Keratinocyte (primary cell): ENCODE measurements around the gene OR10AG1. TPM values are rescaled to one million over a fixed set of nuclear protein-coding genes. Genes with fewer than 3 reads are reported as not detected.

Source experiments
- DNase-seq: peaks from one replicate; pipeline ENCODE4 v3.0.0-alpha.2; 2011; ENCODE audit warnings: low read depth, missing footprints, low spot score
- FAIRE-seq: peaks from 2 replicates; lab custom pipeline; 2011; peaks lifted over from hg19 to GRCh38; lab: Jason Lieb, UNC
- H2AFZ ChIP-seq: 2 replicates; pipeline ENCODE4 v1.6.0; 2012; ENCODE audit warnings: low read length, control low read depth, inconsistent platforms; ENCODE audit not compliant: control insufficient read depth
- H3K27ac ChIP-seq: 2 replicates; pipeline ENCODE4 v1.5.1; 2011; ENCODE audit warnings: low read length; ENCODE audit not compliant: control insufficient read depth, insufficient read depth
- H3K27me3 ChIP-seq: 3 replicates; pipeline ENCODE4 v1.6.0; 2011; ENCODE audit warnings: low read length; ENCODE audit not compliant: control insufficient read depth, insufficient read depth; ENCODE audit errors: extremely low read depth
- H3K36me3 ChIP-seq, 2 experiments: 2 replicates in 1 of 2; 3 replicates in 1 of 2; pipeline ENCODE4 v1.5.1; 2011; ENCODE audit warnings: low read length in 2 of 2, mild to moderate bottlenecking in 1 of 2; ENCODE audit not compliant: control insufficient read depth in 2 of 2, insufficient read depth in 2 of 2; ENCODE audit errors: extremely low read depth in 1 of 2
- H3K4me1 ChIP-seq: 3 replicates; pipeline ENCODE4 v1.5.1; 2011; ENCODE audit warnings: low read length; ENCODE audit not compliant: control insufficient read depth, insufficient read depth; ENCODE audit errors: extremely low read depth
- H3K4me2 ChIP-seq: 3 replicates; pipeline ENCODE4 v1.6.0; 2011; ENCODE audit warnings: low read depth, low read length; ENCODE audit not compliant: control insufficient read depth, insufficient read depth; ENCODE audit errors: extremely low read depth
- H3K4me3 ChIP-seq, 3 experiments: fragments of 200-600 bp in 1 of 3; sonication (generic) in 1 of 3; 2 replicates in 2 of 3; 3 replicates in 1 of 3; pipeline ENCODE4 v1.5.1; 2011 to 2016; ENCODE audit warnings: low read length in 3 of 3, mild to moderate bottlenecking in 3 of 3, control low read depth in 2 of 3, inconsistent platforms in 1 of 3, low read depth in 1 of 3, mixed read lengths in 1 of 3, mixed run types in 1 of 3, moderate library complexity in 1 of 3; ENCODE audit not compliant: control insufficient read depth in 2 of 3, insufficient read depth in 2 of 3; ENCODE audit errors: extremely low read depth in 1 of 3
- H3K79me2 ChIP-seq: 2 replicates; pipeline ENCODE4 v1.6.0; 2012; ENCODE audit warnings: low read length; ENCODE audit not compliant: control insufficient read depth, insufficient read depth
- H3K9ac ChIP-seq: 3 replicates; pipeline ENCODE4 v1.6.0; 2011; ENCODE audit warnings: low read length; ENCODE audit not compliant: control insufficient read depth, insufficient read depth; ENCODE audit errors: extremely low read depth
- H3K9me1 ChIP-seq: 3 replicates; pipeline ENCODE4 v1.6.0; 2011; ENCODE audit warnings: low read length; ENCODE audit not compliant: control insufficient read depth, insufficient read depth; ENCODE audit errors: extremely low read depth
- H3K9me3 ChIP-seq: 2 replicates; pipeline ENCODE4 v1.5.1; 2012; ENCODE audit warnings: low read depth, low read length; ENCODE audit not compliant: control insufficient read depth
- H4K20me1 ChIP-seq: 3 replicates; pipeline ENCODE4 v1.6.0; 2011; ENCODE audit warnings: low read length; ENCODE audit not compliant: control insufficient read depth, insufficient read depth; ENCODE audit errors: extremely low read depth
- CTCF ChIP-seq, 3 experiments: IDR thresholded peaks in 1 of 3; conservative IDR thresholded peaks in 1 of 3; optimal IDR thresholded peaks in 1 of 3; 2 replicates in 2 of 3; 3 replicates in 1 of 3; pipeline versions ENCODE3 to v1.5.1; 2011; ENCODE audit warnings: low read length in 3 of 3, mild to moderate bottlenecking in 3 of 3, moderate library complexity in 2 of 3, control low read depth in 1 of 3, inconsistent platforms in 1 of 3; ENCODE audit not compliant: insufficient read depth in 2 of 3; ENCODE audit errors: extremely low read depth in 1 of 3
- EZH2 ChIP-seq: IDR thresholded peaks from one replicate; pipeline ENCODE4 v1.6.1; 2012; ENCODE audit warnings: inconsistent platforms, mild to moderate bottlenecking, low read length, moderate library complexity
- dilution Hi-C: fragments of 300-500 bp; cut with MboI; formaldehyde crosslinking; loops from one replicate; pipeline ENCODE4 v1.7.0; 2020; ENCODE audit warnings: low sequenced_read_pairs; ENCODE audit not compliant: extremely low pct_ligation_motif_present
- polyA plus RNA-seq, 5 experiments: library from polyadenylated mRNA; depleted of rRNA in 3 of 5; stranded (reverse) in 3 of 5; stranded (forward) in 1 of 5; unstranded in 1 of 5; fragments of >200 nt; gene quantifications; 1 replicate in 1 of 5; 2 replicates in 3 of 5; 3 replicates in 1 of 5; pipeline versions ENCODE4 v1.2.1 to v1.2.3, GENCODE V29; 2011 to 2012; ENCODE audit warnings: missing spikeins in 2 of 5, low read depth in 1 of 5, low replicate concordance in 1 of 5

OR10AG1 gene
- polyA plus RNA-seq, 1 donor (not counting 4 experiments of a cell fraction or from before 2014, with no cell fraction given) = not detected

- Histone ChIP-seq H3K4me2 (no peak overlapping the region), H3K79me2 (no peaks in the 10 kb centered on the region), H3K27me3 (no peaks in the 10 kb centered on the region), H3K9ac (no peak overlapping the region), H3K4me1 (no peaks in the 10 kb centered on the region), H4K20me1 (no peaks in the 10 kb centered on the region), H3K9me1 (no peaks in the 10 kb centered on the region), H3K9me3 (no peaks in the 10 kb centered on the region), H3K36me3 (no peaks in the 10 kb centered on the region), H3K27ac (no peak overlapping the region), H3K4me3 (no peak overlapping the region), H2AFZ (no peak overlapping the region)
- dilution Hi-C loops = no loop called here
- TF ChIP-seq CTCF (optimal IDR thresholded peaks at IDR 0.05 in 1 of 3, IDR thresholded peaks at IDR 0.05 in 1 of 3, conservative IDR thresholded peaks at IDR 0.05 in 1 of 3; ENCODE audit: extremely low read depth in 1 of 3, insufficient read depth in 2 of 3, low read length in 3 of 3) (no peak), EZH2 (no peak)
- FAIRE-seq (no peak), DNase-seq (no peak)
Measured at GRCh38 chr11:55949330-55949729, 20.4 kb downstream of the OR10AG1 start.

DNA sequence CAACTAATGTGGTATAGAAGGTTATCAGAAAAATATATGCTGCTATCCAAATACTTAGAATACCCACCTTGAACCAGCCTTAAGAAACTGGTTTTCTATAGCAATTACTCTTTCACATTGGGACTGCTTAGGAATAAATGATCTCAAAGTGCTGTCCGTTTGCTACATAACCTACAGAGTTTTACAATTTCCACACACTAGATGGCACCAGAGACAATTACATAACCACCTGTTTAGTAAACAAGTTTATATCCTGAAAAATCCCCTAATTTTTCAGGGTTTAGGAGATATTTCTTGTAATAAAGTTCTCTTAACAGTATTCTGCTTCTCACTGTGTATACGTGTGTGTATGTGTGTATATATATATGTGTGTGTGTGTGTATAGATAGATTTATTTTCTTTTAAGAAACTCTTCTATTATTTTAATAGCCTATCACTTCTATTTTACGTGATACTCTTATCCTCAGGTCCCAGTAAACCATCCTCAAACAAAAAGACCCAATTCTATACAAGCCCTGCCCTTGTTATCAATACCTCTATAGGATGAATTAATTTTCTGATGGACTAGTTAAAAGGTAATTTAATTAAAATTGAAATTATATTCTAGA lies 26.9 kb downstream of the OR10AG1 start:
- Histone ChIP-seq H3K9me3 (no peaks in the 10 kb centered on the region), H4K20me1 (no peaks in the 10 kb centered on the region), H3K36me3 (no peaks in the 10 kb centered on the region), H3K79me2 (no peaks in the 10 kb centered on the region), H3K9ac (no peak overlapping the region), H3K4me2 (no peak overlapping the region), H3K4me1 (no peaks in the 10 kb centered on the region), H3K27ac (no peak overlapping the region), H2AFZ (no peak overlapping the region), H3K27me3 (no peaks in the 10 kb centered on the region), H3K4me3 (no peak overlapping the region), H3K9me1 (no peaks in the 10 kb centered on the region)
- dilution Hi-C loops = no loop called here
- FAIRE-seq (no peak), DNase-seq (no peak)
- no peak for TF ChIP-seq EZH2
- TF ChIP-seq CTCF (optimal IDR thresholded peaks at IDR 0.05 in 1 of 3, IDR thresholded peaks at IDR 0.05 in 1 of 3, conservative IDR thresholded peaks at IDR 0.05 in 1 of 3; ENCODE audit: extremely low read depth in 1 of 3, insufficient read depth in 2 of 3, low read length in 3 of 3) = peak in 1 of 3 experiments; percentile 35
